Measurements from ENCODE around the gene MPRIP. TPM values are rescaled to one million over a fixed set of nuclear protein-coding genes. Genes with fewer than 3 reads are reported as not detected.

Gene MPRIP
- polyA plus RNA-seq, 1 donor (not counting 4 experiments of a cell fraction or from before 2014, with no cell fraction given), result 113 TPM

DNA sequence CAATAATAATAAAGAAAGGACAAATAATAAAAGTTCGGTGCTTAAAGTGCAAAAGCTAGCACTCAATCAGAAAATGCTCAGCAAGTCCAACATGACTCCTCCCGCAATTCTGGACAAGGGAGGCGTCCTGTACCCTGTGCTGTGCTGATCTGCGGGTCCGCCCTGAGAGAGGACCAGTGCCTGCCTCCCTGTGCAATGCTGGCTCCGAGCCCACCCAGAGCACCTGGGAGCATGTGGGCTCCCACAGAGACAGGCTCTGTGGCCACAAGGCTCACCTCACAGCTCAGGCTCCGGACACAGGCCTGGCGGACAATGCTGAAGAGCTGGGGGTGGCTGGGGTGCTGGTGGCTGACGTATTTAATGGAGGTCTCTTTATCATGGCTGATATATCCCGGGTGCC, 183.6 kb downstream of the MPRIP start:
- no peaks in the 10 kb centered on the region for H3K27me3 ChIP-seq (ENCODE audit: control insufficient read depth, extremely low read depth, insufficient read depth, low read length)
- no peaks in the 10 kb centered on the region for H3K4me1 ChIP-seq (ENCODE audit: control insufficient read depth, extremely low read depth, insufficient read depth, low read length)
- H3K27ac ChIP-seq (ENCODE audit: control insufficient read depth, insufficient read depth, low read length), result no peak overlapping the region
- dilution Hi-C loops (cut with MboI; ENCODE audit: extremely low pct_ligation_motif_present, low sequenced_read_pairs), result no loop called here
- no peak overlapping the region for H3K4me2 ChIP-seq (ENCODE audit: control insufficient read depth, extremely low read depth, insufficient read depth, low read depth, low read length)
- DNase-seq (ENCODE audit: low read depth, low spot score) (no peak), FAIRE-seq (no peak)
- TF ChIP-seq, protein P1, sequence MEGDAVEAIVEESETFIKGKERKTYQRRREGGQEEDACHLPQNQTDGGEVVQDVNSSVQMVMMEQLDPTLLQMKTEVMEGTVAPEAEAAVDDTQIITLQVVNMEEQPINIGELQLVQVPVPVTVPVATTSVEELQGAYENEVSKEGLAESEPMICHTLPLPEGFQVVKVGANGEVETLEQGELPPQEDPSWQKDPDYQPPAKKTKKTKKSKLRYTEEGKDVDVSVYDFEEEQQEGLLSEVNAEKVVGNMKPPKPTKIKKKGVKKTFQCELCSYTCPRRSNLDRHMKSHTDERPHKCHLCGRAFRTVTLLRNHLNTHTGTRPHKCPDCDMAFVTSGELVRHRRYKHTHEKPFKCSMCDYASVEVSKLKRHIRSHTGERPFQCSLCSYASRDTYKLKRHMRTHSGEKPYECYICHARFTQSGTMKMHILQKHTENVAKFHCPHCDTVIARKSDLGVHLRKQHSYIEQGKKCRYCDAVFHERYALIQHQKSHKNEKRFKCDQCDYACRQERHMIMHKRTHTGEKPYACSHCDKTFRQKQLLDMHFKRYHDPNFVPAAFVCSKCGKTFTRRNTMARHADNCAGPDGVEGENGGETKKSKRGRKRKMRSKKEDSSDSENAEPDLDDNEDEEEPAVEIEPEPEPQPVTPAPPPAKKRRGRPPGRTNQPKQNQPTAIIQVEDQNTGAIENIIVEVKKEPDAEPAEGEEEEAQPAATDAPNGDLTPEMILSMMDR (optimal IDR thresholded peaks at IDR 0.05 in 1 of 3, IDR thresholded peaks at IDR 0.05 in 1 of 3, conservative IDR thresholded peaks at IDR 0.05 in 1 of 3; ENCODE audit: extremely low read depth in 1 of 3, insufficient read depth in 2 of 3, low read length in 3 of 3), result no peak
- H3K4me3 ChIP-seq (ENCODE audit: control insufficient read depth in 2 of 3, extremely low read depth in 1 of 3, insufficient read depth in 2 of 3, low read depth in 1 of 3, low read length in 3 of 3), result no peak overlapping the region
- no peaks in the 10 kb centered on the region for H4K20me1 ChIP-seq (ENCODE audit: control insufficient read depth, extremely low read depth, insufficient read depth, low read length)
- H2AFZ ChIP-seq (ENCODE audit: control insufficient read depth, low read length), result no peak overlapping the region
- no peaks in the 10 kb centered on the region for H3K9me1 ChIP-seq (ENCODE audit: control insufficient read depth, extremely low read depth, insufficient read depth, low read length)
- H3K9ac ChIP-seq (ENCODE audit: control insufficient read depth, extremely low read depth, insufficient read depth, low read length), result no peak overlapping the region
- H3K9me3 ChIP-seq (ENCODE audit: control insufficient read depth, low read depth, low read length), result no peaks in the 10 kb centered on the region
- peaks cover 59 to 63% of the 10 kb centered on the region in 2 experiments for H3K36me3 ChIP-seq (ENCODE audit: control insufficient read depth in 2 of 2, extremely low read depth in 1 of 2, insufficient read depth in 2 of 2, low read length in 2 of 2)
- H3K79me2 ChIP-seq (ENCODE audit: control insufficient read depth, insufficient read depth, low read length), result no peaks in the 10 kb centered on the region

DNA sequence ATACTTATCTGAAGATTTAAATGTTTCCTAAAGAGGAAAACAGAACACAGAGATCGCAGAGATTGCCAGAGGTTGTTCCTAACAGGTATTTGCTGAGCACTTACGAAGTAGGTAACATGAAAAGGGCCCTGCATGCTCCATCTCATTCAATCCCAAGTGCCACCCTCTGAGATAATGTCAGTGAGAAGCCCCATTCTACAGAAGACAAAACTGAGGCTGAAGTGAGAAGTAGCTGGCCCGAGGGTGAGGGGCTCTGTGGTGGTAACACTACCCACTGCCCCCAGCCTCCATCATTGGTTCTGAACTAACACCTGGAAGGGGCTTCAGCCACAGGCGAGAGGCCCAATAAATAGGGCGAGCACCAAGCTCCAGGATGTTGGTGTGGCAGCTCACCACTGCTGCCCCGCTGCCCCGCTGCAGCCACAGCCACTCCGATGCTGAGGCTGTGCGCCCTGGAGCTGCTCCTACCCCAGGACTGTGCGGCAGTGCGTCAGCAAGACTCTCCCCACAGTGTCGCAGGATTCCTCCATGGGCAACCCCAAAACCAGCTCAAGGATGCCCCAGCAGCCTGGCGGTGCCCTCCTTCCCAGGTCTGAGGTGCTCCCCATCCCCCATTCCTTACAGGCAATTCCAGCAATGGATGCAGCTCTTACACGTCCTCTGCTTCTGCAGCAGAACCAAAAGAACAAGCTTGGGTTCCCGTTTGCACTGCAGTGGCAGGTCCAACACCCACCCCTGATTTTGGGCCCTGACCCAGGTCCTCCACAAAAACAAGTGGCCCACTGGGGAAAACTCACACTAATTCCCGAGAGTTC, 184.4 kb downstream of the MPRIP start:
- Histone ChIP-seq H3K36me3 (ENCODE audit: control insufficient read depth in 2 of 2, extremely low read depth in 1 of 2, insufficient read depth in 2 of 2, low read length in 2 of 2) (peaks cover 54 to 62% of the 10 kb centered on the region in 2 experiments), H2AFZ (ENCODE audit: control insufficient read depth, low read length) (no peak overlapping the region), H3K4me3 (ENCODE audit: control insufficient read depth in 2 of 3, extremely low read depth in 1 of 3, insufficient read depth in 2 of 3, low read depth in 1 of 3, low read length in 3 of 3) (no peak overlapping the region), H3K9me3 (ENCODE audit: control insufficient read depth, low read depth, low read length) (no peaks in the 10 kb centered on the region), H3K4me2 (ENCODE audit: control insufficient read depth, extremely low read depth, insufficient read depth, low read depth, low read length) (no peak overlapping the region), H3K9ac (ENCODE audit: control insufficient read depth, extremely low read depth, insufficient read depth, low read length) (no peak overlapping the region), H4K20me1 (ENCODE audit: control insufficient read depth, extremely low read depth, insufficient read depth, low read length) (no peaks in the 10 kb centered on the region), H3K9me1 (ENCODE audit: control insufficient read depth, extremely low read depth, insufficient read depth, low read length) (no peaks in the 10 kb centered on the region), H3K27ac (ENCODE audit: control insufficient read depth, insufficient read depth, low read length) (no peak overlapping the region), H3K4me1 (ENCODE audit: control insufficient read depth, extremely low read depth, insufficient read depth, low read length) (no peaks in the 10 kb centered on the region), H3K27me3 (ENCODE audit: control insufficient read depth, extremely low read depth, insufficient read depth, low read length) (no peaks in the 10 kb centered on the region), H3K79me2 (ENCODE audit: control insufficient read depth, insufficient read depth, low read length) (peaks cover under 1% of the 10 kb centered on the region)
- FAIRE-seq (no peak), DNase-seq (ENCODE audit: low read depth, low spot score) (no peak)
- dilution Hi-C loops (cut with MboI; ENCODE audit: extremely low pct_ligation_motif_present, low sequenced_read_pairs), result no loop called here
- TF ChIP-seq, protein P1 (optimal IDR thresholded peaks at IDR 0.05 in 1 of 3, IDR thresholded peaks at IDR 0.05 in 1 of 3, conservative IDR thresholded peaks at IDR 0.05 in 1 of 3; ENCODE audit: extremely low read depth in 1 of 3, insufficient read depth in 2 of 3, low read length in 3 of 3), result no peak
- TF ChIP-seq EZH2 (IDR thresholded peaks at IDR 0.05; ENCODE audit: low read length), result no peak
